ES-I3 (cell line): ENCODE data around the gene SPC24.
"Not testable (repeated sequence)": the region's sequence is repeated elsewhere in the genome, so short reads cannot be mapped to it uniquely, and the experiment has no call there.

Experiments
- H3K36me3 ChIP-seq: 2 replicates; pipeline ENCODE4 v1.6.1; 2013; ENCODE audit warnings: mild to moderate bottlenecking, low read length, control low read depth, moderate library complexity; ENCODE audit not compliant: insufficient read depth
- H3K4me1 ChIP-seq: 2 replicates; pipeline ENCODE4 v1.6.1; 2013; ENCODE audit warnings: mild to moderate bottlenecking, control low read depth, low read length; ENCODE audit not compliant: insufficient read depth
- H3K9ac ChIP-seq: 2 replicates; pipeline ENCODE4 v1.6.1; 2013; ENCODE audit warnings: low read depth, mild to moderate bottlenecking, low read length, moderate library complexity
- H3K9me3 ChIP-seq: 2 replicates; pipeline ENCODE4 v1.6.1; 2013; ENCODE audit warnings: mild to moderate bottlenecking, low read length, moderate library complexity; ENCODE audit not compliant: control insufficient read depth, insufficient read depth

The SPC24 gene

GRCh38 chr19:11164879-11165406 is 9.4 kb upstream of the SPC24 start:
- Histone ChIP-seq H3K36me3 (peaks cover 5% of the 10 kb centered on the region), H3K4me1 (no peaks in the 10 kb centered on the region), H3K9me3 (no peaks in the 10 kb centered on the region; the same call in 1 of the 2 replicates), H3K9ac (no peak overlapping the region)

DNA sequence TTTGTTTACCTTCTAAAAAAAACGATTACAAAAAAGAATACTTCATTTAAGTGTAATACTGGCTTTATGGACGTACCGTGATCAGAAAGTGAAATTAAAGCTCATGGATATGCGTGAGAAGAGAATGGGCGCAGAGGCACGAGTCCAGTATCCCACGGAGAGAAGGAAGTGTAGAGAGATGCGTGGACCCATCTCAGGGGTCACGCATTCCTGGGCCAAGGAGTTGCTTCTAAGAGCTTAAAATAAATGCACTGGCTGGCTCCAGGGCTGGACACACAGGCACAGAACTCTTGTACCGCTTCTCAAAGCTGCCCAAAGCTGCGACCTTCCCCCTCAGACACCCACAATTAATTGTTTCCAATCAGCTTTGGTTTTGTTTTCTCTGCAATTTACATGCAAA is 8.7 kb upstream of the SPC24 start:
- Histone ChIP-seq H3K9me3 (no peaks in the 10 kb centered on the region; the same call in 1 of the 2 replicates), H3K9ac (no peak overlapping the region), H3K4me1 (no peaks in the 10 kb centered on the region), H3K36me3 (peaks cover 5% of the 10 kb centered on the region)

DNA sequence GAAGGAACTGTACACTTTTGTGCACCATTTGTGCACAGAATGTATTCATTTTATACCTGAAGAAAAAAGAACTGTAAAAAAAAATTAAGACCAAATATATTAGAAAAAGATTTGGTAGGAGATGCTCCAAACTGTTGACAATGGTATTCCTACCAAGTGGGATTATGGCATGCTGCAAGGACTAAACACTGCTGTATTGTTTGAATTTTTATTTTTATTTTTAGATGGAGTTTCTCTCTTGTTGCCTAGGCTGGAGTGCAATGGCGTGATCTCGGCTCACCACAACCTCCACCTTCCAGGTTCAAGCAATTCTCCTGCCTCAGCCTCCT is 4.8 kb upstream of the SPC24 start:
- H3K9ac ChIP-seq, H3K4me1 ChIP-seq, H3K9me3 ChIP-seq, H3K36me3 ChIP-seq: not testable (repeated sequence)

- H3K9me3 ChIP-seq, result no peaks in the 10 kb centered on the region; the same call in 1 of the 2 replicates
- no peaks in the 10 kb centered on the region; the same call in 1 of the 2 replicates for H3K36me3 ChIP-seq
- H3K4me1 ChIP-seq, result no peaks in the 10 kb centered on the region; the same call in 1 of the 2 replicates
- H3K9ac ChIP-seq, result no peak overlapping the region
These were observed 4.2 kb upstream of the SPC24 start for GRCh38 chr19:11159598-11160439.

- no peaks in the 10 kb centered on the region for H3K9me3 ChIP-seq
- no peaks in the 10 kb centered on the region; the same call in 1 of the 2 replicates for H3K4me1 ChIP-seq
- H3K36me3 ChIP-seq, result no peaks in the 10 kb centered on the region; the same call in 1 of the 2 replicates
- peak overlapping the region; percentile 79; the same call in 1 of the 2 replicates for H3K9ac ChIP-seq
These were observed 917 bp downstream of the SPC24 start for GRCh38 chr19:11154683-11155047.

- H3K4me1 ChIP-seq, result no peaks in the 10 kb centered on the region; the same call in 1 of the 2 replicates
- no peaks in the 10 kb centered on the region for H3K9me3 ChIP-seq
- H3K9ac ChIP-seq, result no peak overlapping the region
- peaks cover 5% of the 10 kb centered on the region; the same call in 1 of the 2 replicates for H3K36me3 ChIP-seq
These were observed 3.1 kb downstream of the SPC24 start for GRCh38 chr19:11152318-11153062.

GRCh38 chr19:11151181-11151580 is 4.4 kb downstream of the SPC24 start:
- H3K36me3 ChIP-seq, result peaks cover 5% of the 10 kb centered on the region; the same call in 1 of the 2 replicates
- H3K9ac ChIP-seq, result no peak overlapping the region
- H3K9me3 ChIP-seq, result no peaks in the 10 kb centered on the region
- H3K4me1 ChIP-seq, result no peaks in the 10 kb centered on the region; the same call in 1 of the 2 replicates

- no peak overlapping the region for H3K9ac ChIP-seq
- H3K36me3 ChIP-seq, result peaks cover 14% of the 10 kb centered on the region; the same call in 1 of the 2 replicates
- H3K9me3 ChIP-seq, result no peaks in the 10 kb centered on the region
These were observed 7.6 kb downstream of the SPC24 start for GRCh38 chr19:11148001-11148400.

DNA sequence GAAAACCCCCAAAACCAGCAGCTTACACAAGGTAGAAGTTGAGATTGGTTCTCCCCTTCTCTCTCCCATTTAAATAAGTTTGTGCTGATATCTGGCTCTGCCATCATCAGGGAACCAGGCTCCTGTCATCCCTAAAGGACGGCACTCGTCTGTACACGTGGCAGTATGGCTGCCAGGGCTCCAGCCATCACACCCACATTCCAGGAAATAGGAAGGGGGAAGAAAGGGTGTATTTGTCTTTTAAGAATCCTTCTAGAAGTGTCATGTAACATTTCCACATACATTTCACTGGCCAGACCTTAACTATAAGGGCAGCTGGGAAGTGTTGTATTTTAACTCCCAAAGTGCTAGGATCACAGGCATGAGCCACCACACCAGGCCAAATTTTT is 10.1 kb downstream of the SPC24 start:
- H3K9ac ChIP-seq, result no peak overlapping the region
- peaks cover 20% of the 10 kb centered on the region for H3K4me1 ChIP-seq
- H3K36me3 ChIP-seq, result peaks cover 14% of the 10 kb centered on the region; the same call in 1 of the 2 replicates
- no peaks in the 10 kb centered on the region for H3K9me3 ChIP-seq

More at GRCh38 chr19:11148001-11148400, 7.6 kb downstream of the SPC24 start:
- H3K4me1 ChIP-seq, result peaks cover 10% of the 10 kb centered on the region; the same call in 1 of the 2 replicates

GRCh38 chr19:11142528-11143171 is 12.9 kb downstream of the SPC24 start:
- Histone ChIP-seq H3K9ac (peak overlapping the region; percentile 43), H3K36me3 (peaks cover 11% of the 10 kb centered on the region; the same call in 1 of the 2 replicates), H3K9me3 (no peaks in the 10 kb centered on the region), H3K4me1 (peaks cover 26% of the 10 kb centered on the region)

- peak overlapping the region; percentile 11 for H3K9ac ChIP-seq
These were observed 13.6 kb downstream of the SPC24 start for GRCh38 chr19:11141937-11142527.

GRCh38 chr19:11140896-11141295 is 14.7 kb downstream of the SPC24 start:
- peaks cover 26% of the 10 kb centered on the region for H3K4me1 ChIP-seq
- no peak overlapping the region for H3K9ac ChIP-seq
- H3K36me3 ChIP-seq, result peaks cover 7% of the 10 kb centered on the region; the same call in 1 of the 2 replicates

More at GRCh38 chr19:11141937-11142527, 13.6 kb downstream of the SPC24 start:
- no peaks in the 10 kb centered on the region for H3K9me3 ChIP-seq
- peaks cover 9% of the 10 kb centered on the region; the same call in 1 of the 2 replicates for H3K36me3 ChIP-seq
- peaks cover 26% of the 10 kb centered on the region for H3K4me1 ChIP-seq

GRCh38 chr19:11140023-11140538 is 15.5 kb downstream of the SPC24 start:
- H3K9ac ChIP-seq, H3K9me3 ChIP-seq, H3K36me3 ChIP-seq: not testable (repeated sequence)
- peaks cover 24% of the 10 kb centered on the region for H3K4me1 ChIP-seq

More at GRCh38 chr19:11140896-11141295, 14.7 kb downstream of the SPC24 start:
- no peaks in the 10 kb centered on the region for H3K9me3 ChIP-seq
